Measurements from ENCODE around the gene CDKL1.

Gene CDKL1

GRCh38 chr14:50381008-50381407 is 15.7 kb downstream of the CDKL1 start:
- TF ChIP-seq EP300 (IDR thresholded peaks at IDR 0.05; ENCODE audit: borderline replicate concordance) (no peak), NFIC (IDR thresholded peaks at IDR 0.05) (no peak), EGR1 (IDR thresholded peaks at IDR 0.05) (no peak), YY1 (IDR thresholded peaks at IDR 0.05; ENCODE audit: low read depth) (no peak), MAX (IDR thresholded peaks at IDR 0.05) (no peak), TCF12 (IDR thresholded peaks at IDR 0.05; ENCODE audit: low read depth) (no peak)
- TF ChIP-seq, protein P1, sequence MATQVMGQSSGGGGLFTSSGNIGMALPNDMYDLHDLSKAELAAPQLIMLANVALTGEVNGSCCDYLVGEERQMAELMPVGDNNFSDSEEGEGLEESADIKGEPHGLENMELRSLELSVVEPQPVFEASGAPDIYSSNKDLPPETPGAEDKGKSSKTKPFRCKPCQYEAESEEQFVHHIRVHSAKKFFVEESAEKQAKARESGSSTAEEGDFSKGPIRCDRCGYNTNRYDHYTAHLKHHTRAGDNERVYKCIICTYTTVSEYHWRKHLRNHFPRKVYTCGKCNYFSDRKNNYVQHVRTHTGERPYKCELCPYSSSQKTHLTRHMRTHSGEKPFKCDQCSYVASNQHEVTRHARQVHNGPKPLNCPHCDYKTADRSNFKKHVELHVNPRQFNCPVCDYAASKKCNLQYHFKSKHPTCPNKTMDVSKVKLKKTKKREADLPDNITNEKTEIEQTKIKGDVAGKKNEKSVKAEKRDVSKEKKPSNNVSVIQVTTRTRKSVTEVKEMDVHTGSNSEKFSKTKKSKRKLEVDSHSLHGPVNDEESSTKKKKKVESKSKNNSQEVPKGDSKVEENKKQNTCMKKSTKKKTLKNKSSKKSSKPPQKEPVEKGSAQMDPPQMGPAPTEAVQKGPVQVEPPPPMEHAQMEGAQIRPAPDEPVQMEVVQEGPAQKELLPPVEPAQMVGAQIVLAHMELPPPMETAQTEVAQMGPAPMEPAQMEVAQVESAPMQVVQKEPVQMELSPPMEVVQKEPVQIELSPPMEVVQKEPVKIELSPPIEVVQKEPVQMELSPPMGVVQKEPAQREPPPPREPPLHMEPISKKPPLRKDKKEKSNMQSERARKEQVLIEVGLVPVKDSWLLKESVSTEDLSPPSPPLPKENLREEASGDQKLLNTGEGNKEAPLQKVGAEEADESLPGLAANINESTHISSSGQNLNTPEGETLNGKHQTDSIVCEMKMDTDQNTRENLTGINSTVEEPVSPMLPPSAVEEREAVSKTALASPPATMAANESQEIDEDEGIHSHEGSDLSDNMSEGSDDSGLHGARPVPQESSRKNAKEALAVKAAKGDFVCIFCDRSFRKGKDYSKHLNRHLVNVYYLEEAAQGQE (IDR thresholded peaks at IDR 0.05; ENCODE audit: low read depth): no peak

DNA sequence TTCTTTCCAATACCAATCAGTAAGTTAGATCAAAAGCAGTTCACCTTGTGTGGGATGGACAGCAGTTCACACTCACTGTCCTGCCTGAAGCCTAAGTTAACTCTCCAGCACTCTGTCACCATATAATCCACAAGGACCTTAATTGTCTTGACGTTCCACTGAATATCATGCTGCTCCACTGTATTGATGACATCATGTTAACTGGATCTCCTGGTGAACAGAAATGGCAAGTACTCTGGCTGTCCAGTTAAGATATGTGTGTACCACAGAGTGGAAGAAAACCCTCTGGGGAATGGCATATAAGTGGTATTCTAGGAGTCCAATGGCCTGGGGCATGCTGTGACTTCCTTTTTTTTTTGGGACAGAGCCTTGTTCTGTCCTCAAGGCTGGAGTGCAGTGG is 16.2 kb downstream of the CDKL1 start:
- TF ChIP-seq YY1 (IDR thresholded peaks at IDR 0.05; ENCODE audit: low read depth): no peak
- no peak for TF ChIP-seq RAD21 (IDR thresholded peaks at IDR 0.05; ENCODE audit: low read depth)
- no peak for TF ChIP-seq ZBTB7A (IDR thresholded peaks at IDR 0.05; ENCODE audit: low read depth)
- TF ChIP-seq TEAD4 (IDR thresholded peaks at IDR 0.05): no peak
- no peak for TF ChIP-seq CEBPB (IDR thresholded peaks at IDR 0.05)
- TF ChIP-seq, protein P2, sequence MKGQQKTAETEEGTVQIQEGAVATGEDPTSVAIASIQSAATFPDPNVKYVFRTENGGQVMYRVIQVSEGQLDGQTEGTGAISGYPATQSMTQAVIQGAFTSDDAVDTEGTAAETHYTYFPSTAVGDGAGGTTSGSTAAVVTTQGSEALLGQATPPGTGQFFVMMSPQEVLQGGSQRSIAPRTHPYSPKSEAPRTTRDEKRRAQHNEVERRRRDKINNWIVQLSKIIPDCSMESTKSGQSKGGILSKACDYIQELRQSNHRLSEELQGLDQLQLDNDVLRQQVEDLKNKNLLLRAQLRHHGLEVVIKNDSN (IDR thresholded peaks at IDR 0.05): no peak
- TF ChIP-seq TAF1 (IDR thresholded peaks at IDR 0.05; ENCODE audit: low read depth): no peak
- TF ChIP-seq EP300 (IDR thresholded peaks at IDR 0.05; ENCODE audit: borderline replicate concordance): no peak
- no peak for TF ChIP-seq FOXM1 (IDR thresholded peaks at IDR 0.05; ENCODE audit: borderline replicate concordance, low read depth)
- TF ChIP-seq, protein P1 (IDR thresholded peaks at IDR 0.05; ENCODE audit: low read depth): no peak
- TF ChIP-seq EGR1 (IDR thresholded peaks at IDR 0.05): no peak
- TF ChIP-seq MAX (IDR thresholded peaks at IDR 0.05): no peak
- TF ChIP-seq TCF12 (IDR thresholded peaks at IDR 0.05; ENCODE audit: low read depth): no peak
- TF ChIP-seq CREB1 (IDR thresholded peaks at IDR 0.05; ENCODE audit: low read depth): no peak
- no peak for TF ChIP-seq NFIC (IDR thresholded peaks at IDR 0.05)

- TF ChIP-seq MAX (IDR thresholded peaks at IDR 0.05): no peak
- no peak for TF ChIP-seq ZBTB7A (IDR thresholded peaks at IDR 0.05; ENCODE audit: low read depth)
- TF ChIP-seq TCF12 (IDR thresholded peaks at IDR 0.05; ENCODE audit: low read depth): no peak
- TF ChIP-seq EGR1 (IDR thresholded peaks at IDR 0.05): no peak
- no peak for TF ChIP-seq NFIC (IDR thresholded peaks at IDR 0.05)
- no peak for TF ChIP-seq RAD21 (IDR thresholded peaks at IDR 0.05; ENCODE audit: low read depth)
- TF ChIP-seq, protein P2 (IDR thresholded peaks at IDR 0.05): no peak
- TF ChIP-seq EP300 (IDR thresholded peaks at IDR 0.05; ENCODE audit: borderline replicate concordance): no peak
- TF ChIP-seq, protein P1 (IDR thresholded peaks at IDR 0.05; ENCODE audit: low read depth): no peak
- no peak for TF ChIP-seq YY1 (IDR thresholded peaks at IDR 0.05; ENCODE audit: low read depth)
- no peak for TF ChIP-seq CREB1 (IDR thresholded peaks at IDR 0.05; ENCODE audit: low read depth)
- TF ChIP-seq CEBPB (IDR thresholded peaks at IDR 0.05): no peak
- TF ChIP-seq TAF1 (IDR thresholded peaks at IDR 0.05; ENCODE audit: low read depth): no peak
- TF ChIP-seq FOXM1 (IDR thresholded peaks at IDR 0.05; ENCODE audit: borderline replicate concordance, low read depth): no peak
- no peak for TF ChIP-seq TEAD4 (IDR thresholded peaks at IDR 0.05)
These were observed 17.1 kb downstream of the CDKL1 start for GRCh38 chr14:50379563-50379962.

DNA sequence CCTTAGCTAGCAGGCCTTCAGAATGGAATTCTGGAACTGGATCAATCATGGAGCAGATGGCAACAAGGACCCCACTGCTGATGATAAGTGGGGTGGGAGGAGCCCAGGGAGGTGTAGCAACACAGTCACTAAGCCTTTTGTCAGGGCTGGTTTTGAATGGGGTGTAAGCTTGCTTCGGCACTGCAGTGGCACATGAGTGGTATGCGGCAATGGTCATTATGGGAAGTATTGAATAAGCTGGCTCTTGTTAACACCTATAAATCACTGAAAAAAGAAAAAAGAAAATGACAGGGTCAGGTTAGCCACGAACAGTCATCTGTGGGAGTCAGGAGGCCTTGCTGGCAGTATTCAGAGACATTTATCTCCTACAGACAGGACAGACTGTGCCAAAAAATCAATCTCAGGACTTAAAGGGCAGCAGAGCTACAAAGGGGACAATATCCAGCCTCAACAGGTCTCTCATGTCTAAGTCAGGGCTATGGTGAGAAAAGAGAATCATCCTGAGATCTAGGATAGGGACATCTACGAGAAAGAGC is 19.1 kb downstream of the CDKL1 start:
- no peak for TF ChIP-seq FOXM1 (IDR thresholded peaks at IDR 0.05; ENCODE audit: borderline replicate concordance, low read depth)
- no peak for TF ChIP-seq EGR1 (IDR thresholded peaks at IDR 0.05)
- TF ChIP-seq MAX (IDR thresholded peaks at IDR 0.05): no peak
- TF ChIP-seq ZBTB7A (IDR thresholded peaks at IDR 0.05; ENCODE audit: low read depth): no peak
- no peak for TF ChIP-seq TAF1 (IDR thresholded peaks at IDR 0.05; ENCODE audit: low read depth)
- no peak for TF ChIP-seq EP300 (IDR thresholded peaks at IDR 0.05; ENCODE audit: borderline replicate concordance)
- no peak for TF ChIP-seq CEBPB (IDR thresholded peaks at IDR 0.05)
- no peak for TF ChIP-seq RAD21 (IDR thresholded peaks at IDR 0.05; ENCODE audit: low read depth)
- TF ChIP-seq YY1 (IDR thresholded peaks at IDR 0.05; ENCODE audit: low read depth): no peak
- TF ChIP-seq NFIC (IDR thresholded peaks at IDR 0.05): no peak
- TF ChIP-seq TEAD4 (IDR thresholded peaks at IDR 0.05): no peak
- TF ChIP-seq, protein P2 (IDR thresholded peaks at IDR 0.05): no peak
- no peak for TF ChIP-seq CREB1 (IDR thresholded peaks at IDR 0.05; ENCODE audit: low read depth)
- TF ChIP-seq TCF12 (IDR thresholded peaks at IDR 0.05; ENCODE audit: low read depth): no peak
- TF ChIP-seq, protein P1 (IDR thresholded peaks at IDR 0.05; ENCODE audit: low read depth): no peak
